ENCODE data around the gene NQO2. TPM values are rescaled to one million over a fixed set of nuclear protein-coding genes. Genes with fewer than 3 reads are reported as not detected.

NQO2 gene
- polyA plus RNA-seq, 1 experiment = 34.3 TPM

DNA sequence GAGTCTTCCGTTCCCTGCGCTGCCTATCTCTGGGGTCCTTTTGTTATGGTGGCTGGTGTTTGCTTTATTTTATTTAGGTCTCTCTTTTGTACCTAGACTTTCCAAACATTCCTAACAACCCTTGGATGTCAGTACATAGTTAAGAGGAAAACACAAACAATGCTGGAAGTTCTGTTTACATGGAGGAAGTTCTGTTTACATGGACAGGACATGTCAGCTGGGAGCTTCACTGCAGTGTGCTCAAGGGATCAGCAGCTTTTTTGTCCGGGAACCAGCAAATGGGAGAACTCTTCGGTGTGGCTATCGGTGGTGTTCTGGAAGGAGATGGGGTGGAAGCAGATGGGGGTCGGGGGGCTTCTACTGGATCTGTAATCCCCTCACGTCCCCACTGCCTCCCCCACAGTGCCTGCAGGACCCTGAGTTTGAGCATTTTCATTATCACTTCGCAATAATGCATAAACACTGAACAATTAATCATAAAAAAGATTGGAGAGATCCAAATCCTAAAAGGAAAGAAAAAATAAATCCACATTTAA lies 31.0 kb upstream of the NQO2 start:
- Histone ChIP-seq H3K27me3 (ENCODE audit: control insufficient read depth, insufficient read depth, low read length) (no peaks in the 10 kb centered on the region), H3K9me3 (ENCODE audit: control insufficient read depth, insufficient read depth, low read length) (no peaks in the 10 kb centered on the region), H3K27ac (ENCODE audit: low read depth, low read length) (no peak overlapping the region), H3K4me3 (ENCODE audit: low read depth, low read length) (no peak overlapping the region)
- TF ChIP-seq, protein P1, sequence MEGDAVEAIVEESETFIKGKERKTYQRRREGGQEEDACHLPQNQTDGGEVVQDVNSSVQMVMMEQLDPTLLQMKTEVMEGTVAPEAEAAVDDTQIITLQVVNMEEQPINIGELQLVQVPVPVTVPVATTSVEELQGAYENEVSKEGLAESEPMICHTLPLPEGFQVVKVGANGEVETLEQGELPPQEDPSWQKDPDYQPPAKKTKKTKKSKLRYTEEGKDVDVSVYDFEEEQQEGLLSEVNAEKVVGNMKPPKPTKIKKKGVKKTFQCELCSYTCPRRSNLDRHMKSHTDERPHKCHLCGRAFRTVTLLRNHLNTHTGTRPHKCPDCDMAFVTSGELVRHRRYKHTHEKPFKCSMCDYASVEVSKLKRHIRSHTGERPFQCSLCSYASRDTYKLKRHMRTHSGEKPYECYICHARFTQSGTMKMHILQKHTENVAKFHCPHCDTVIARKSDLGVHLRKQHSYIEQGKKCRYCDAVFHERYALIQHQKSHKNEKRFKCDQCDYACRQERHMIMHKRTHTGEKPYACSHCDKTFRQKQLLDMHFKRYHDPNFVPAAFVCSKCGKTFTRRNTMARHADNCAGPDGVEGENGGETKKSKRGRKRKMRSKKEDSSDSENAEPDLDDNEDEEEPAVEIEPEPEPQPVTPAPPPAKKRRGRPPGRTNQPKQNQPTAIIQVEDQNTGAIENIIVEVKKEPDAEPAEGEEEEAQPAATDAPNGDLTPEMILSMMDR (IDR thresholded peaks at IDR 0.05; ENCODE audit: low read depth, low read length) = no peak
- ChIA-PET POLR2A (interaction anchor here (0.8 kb wide), 1 partner anchor 22 kb away, joined by 3 read pairs; no protein-coding TSS in a partner anchor), CTCF (interaction anchor here (1.5 kb wide), 1 partner anchor 16 kb away, joined by 9 read pairs; no protein-coding TSS in a partner anchor)
- DNase-seq (ENCODE audit: low read depth, low spot score) = no peak

DNA sequence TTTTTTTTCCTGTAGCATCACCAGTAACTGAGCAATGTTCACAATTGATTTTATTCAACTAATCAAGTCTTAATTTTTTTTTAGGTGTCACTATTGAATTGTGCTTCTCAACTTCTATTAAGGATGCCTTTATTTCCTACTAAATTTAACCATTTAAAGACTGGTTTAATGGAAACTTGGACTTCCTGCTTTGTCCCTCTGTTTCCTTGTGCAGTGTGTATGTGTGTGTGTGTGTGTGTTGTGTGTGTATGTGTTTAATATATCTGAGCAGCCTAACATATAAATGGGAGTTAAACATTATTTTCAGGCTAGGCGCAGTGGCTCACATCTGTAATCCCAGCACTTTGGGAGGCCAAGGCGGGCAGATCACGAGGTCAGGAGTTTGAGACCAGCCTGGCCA lies 30.1 kb upstream of the NQO2 start:
- ChIA-PET CTCF (interaction anchor here (1.5 kb wide), 1 partner anchor 17 kb away, joined by 9 read pairs; no protein-coding TSS in a partner anchor), POLR2A (interaction anchor here (0.6 to 0.8 kb wide), 2 partner anchors 21 to 278 kb away, joined by 3 read pairs; no protein-coding TSS in a partner anchor)
- H3K27ac ChIP-seq (ENCODE audit: low read depth, low read length) = no peak overlapping the region
- TF ChIP-seq, protein P1 (IDR thresholded peaks at IDR 0.05; ENCODE audit: low read depth, low read length) = no peak
- H3K27me3 ChIP-seq (ENCODE audit: control insufficient read depth, insufficient read depth, low read length) = no peaks in the 10 kb centered on the region
- no peak overlapping the region for H3K4me3 ChIP-seq (ENCODE audit: low read depth, low read length)
- H3K9me3 ChIP-seq (ENCODE audit: control insufficient read depth, insufficient read depth, low read length) = no peaks in the 10 kb centered on the region
- no peak for DNase-seq (ENCODE audit: low read depth, low spot score)

DNA sequence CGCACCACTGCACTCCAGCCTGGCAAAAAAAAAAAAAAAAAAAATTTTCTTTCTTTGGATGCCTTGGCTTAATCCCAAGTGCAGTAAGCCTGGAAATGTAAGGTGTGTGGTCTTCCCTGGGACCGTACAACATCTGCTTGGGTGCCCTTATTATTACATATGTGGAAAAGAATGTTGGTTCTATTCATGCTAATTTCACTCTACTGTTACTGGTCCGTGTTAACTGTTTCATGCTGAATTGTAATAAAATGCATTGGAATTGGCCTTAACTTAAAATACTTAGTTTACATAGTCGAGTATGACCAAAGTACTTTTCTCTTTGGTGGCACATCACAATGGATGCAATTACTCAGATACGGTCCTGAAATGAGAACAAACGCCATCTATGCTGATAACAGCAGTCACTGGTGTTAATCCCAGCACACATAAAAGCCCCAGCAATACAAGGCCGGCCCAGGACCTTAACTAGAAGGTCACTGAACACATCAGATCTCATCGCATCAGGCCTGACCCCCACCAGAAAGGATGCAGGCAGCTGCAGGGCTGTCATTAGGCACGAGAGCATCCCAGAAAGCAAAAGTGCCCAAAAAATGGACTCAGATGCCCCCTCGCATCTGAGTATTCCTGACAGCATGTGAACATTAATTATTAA lies 29.5 kb upstream of the NQO2 start:
- Histone ChIP-seq H3K27ac (ENCODE audit: low read depth, low read length) (no peak overlapping the region), H3K27me3 (ENCODE audit: control insufficient read depth, insufficient read depth, low read length) (no peaks in the 10 kb centered on the region), H3K4me3 (ENCODE audit: low read depth, low read length) (peak overlapping the region; percentile 67), H3K9me3 (ENCODE audit: control insufficient read depth, insufficient read depth, low read length) (no peaks in the 10 kb centered on the region)
- CTCF ChIA-PET = no interaction called here
- TF ChIP-seq, protein P1 (IDR thresholded peaks at IDR 0.05; ENCODE audit: low read depth, low read length) = no peak
- no peak for DNase-seq (ENCODE audit: low read depth, low spot score)
- POLR2A ChIA-PET = no interaction called here

DNA sequence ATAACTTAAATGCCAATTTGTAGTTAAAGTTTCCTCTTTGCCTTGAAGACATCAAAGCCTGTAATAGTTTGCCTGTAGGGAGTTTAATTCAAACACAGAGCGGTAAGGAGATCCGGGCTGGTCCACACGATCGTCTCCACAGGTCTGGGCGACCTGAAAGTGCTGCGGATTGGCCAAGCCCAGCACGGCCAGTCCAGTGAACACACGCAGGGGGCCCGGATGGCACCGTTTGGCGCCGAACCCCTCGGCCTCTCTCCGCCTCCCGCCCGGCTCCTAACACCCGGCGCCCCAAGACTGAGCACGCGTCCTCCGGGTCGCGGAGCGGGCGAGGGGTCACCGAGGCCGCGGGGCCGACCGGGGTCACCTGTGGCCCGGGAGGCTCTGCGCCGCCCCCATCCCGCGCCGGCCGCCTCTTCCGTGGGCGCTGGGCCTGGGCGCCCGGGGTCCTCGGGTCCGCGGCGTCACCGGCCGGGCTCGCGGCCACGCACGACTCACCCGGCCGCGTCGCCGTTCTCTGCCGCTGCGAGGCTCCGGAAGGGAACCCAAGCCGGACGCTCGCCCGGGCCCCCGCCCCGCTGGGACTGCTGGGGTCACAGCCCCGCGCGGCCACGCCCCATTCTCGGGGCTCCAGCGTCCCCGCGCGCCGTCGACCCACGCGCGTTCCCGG lies 28.8 kb upstream of the NQO2 start:
- Histone ChIP-seq H3K4me3 (ENCODE audit: low read depth, low read length) (peak overlapping the region; percentile 67), H3K27ac (ENCODE audit: low read depth, low read length) (peak overlapping the region; percentile 47), H3K27me3 (ENCODE audit: control insufficient read depth, insufficient read depth, low read length) (no peaks in the 10 kb centered on the region), H3K9me3 (ENCODE audit: control insufficient read depth, insufficient read depth, low read length) (no peaks in the 10 kb centered on the region)
- DNase-seq (ENCODE audit: low read depth, low spot score) = no peak
- ChIA-PET POLR2A (interaction anchor here (0.9 to 1.6 kb wide), 2 partner anchors 18 to 19 kb away, joined by 3 to 8 read pairs; no protein-coding TSS in a partner anchor), CTCF (interaction anchor here (1.2 kb wide), 1 partner anchor 18 kb away, joined by 6 read pairs; no protein-coding TSS in a partner anchor)
- TF ChIP-seq, protein P1 (IDR thresholded peaks at IDR 0.05; ENCODE audit: low read depth, low read length) = no peak
